GM18498 (cell line): ENCODE results near the gene PPARG.

Experiments used
- ATAC-seq: cut with Tn5 transposase; IDR thresholded peaks from one replicate; pipeline ENCODE4 v1.9.1; 2021; ENCODE audit warnings: mild to moderate bottlenecking, moderate library complexity; ENCODE audit not compliant: unreplicated experiment

Gene PPARG

DNA sequence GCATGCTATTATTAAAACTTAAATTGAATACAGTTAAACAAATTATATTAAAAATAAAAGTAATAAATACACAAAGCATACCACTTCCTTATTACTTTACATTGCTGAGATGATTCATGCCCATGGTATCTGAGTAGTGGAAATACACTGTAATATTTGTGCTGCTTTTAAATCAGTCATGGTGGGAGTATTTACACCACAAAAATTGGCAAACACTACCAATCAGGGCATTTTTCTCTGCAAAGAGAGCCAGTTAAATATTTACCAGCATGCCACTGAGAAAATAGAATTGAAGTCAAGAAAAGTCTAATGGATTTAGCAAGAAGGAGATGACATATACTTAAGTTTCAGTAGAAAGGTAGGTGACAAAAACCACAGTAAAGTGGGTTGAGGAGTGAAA, 19.6 kb downstream of the PPARG start:
- no peak for ATAC-seq

DNA sequence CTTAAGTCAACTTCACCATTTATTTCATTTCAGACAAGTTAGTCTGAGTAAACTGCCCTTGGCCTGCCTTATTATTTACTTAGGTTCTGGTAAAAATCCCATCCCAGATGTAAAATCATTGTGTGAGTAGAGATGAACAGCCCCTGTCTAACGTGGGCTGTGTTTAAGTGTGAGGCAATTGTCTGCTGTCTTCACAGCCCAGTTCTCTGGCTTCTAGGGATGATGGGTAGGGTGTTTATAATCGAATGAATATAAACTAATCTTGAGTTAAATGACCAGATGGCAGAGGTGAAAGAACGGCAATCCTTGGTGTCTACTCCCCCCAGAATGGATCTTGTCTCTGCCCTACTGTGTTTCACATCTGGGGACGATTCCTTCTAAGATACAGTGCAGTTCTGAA, 20.8 kb downstream of the PPARG start:
- ATAC-seq = no peak

DNA sequence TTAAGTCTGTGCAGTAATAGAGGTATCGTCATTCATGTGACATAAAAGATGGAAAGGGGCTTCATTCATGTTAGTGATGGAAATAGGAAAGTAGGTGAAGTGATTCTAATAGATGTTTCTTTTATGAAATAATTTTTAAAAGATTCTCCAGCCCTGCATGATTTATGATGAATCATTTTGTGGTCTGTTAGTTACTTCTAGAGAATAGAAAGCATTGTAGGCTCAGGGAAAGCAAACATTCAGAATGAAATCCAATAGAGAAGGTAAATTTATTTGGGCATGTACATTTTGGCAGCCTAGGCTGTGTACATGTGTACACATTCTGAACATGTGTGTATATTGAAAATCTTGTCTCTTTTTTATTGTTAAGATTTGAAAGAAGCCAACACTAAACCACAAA, 23.1 kb downstream of the PPARG start:
- no peak for ATAC-seq

DNA sequence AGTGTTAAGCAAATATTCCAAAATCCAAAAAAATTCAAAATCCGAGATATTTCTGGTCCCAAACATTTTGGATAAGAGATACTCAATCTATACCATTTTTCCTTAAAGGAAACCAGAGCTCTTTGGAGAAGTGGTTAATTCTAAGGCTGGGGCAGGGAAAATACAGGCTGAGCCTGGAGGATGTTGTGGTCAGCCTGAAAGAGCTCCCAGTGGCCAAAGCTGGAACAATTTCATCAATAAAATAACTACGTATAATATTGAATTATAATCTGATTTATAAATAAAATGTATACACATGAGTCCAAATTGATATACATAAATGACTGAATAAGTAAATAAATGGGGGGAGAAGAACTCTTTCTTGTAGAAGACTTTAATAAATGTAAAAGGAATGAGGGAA, 24.6 kb downstream of the PPARG start:
- no peak for ATAC-seq

DNA sequence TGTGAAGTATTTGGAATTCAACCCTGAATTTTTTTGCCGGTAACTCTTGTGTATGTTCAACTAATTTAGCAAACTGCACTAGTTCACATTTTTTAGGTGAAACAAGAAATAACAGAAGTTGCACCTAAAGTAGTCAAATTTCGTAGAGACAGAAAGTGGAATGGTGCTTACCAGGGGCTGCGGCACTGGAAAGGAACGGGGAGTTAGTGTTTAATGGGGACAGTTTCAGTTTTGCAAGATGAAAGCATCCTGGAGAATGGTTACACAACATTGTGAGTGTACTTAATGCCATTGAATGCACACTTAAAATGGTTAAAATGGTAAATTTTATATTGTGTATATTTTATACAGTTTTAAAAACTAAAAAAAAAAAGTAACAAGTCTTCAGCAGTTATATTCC, 27.4 kb downstream of the PPARG start:
- no peak for ATAC-seq

DNA sequence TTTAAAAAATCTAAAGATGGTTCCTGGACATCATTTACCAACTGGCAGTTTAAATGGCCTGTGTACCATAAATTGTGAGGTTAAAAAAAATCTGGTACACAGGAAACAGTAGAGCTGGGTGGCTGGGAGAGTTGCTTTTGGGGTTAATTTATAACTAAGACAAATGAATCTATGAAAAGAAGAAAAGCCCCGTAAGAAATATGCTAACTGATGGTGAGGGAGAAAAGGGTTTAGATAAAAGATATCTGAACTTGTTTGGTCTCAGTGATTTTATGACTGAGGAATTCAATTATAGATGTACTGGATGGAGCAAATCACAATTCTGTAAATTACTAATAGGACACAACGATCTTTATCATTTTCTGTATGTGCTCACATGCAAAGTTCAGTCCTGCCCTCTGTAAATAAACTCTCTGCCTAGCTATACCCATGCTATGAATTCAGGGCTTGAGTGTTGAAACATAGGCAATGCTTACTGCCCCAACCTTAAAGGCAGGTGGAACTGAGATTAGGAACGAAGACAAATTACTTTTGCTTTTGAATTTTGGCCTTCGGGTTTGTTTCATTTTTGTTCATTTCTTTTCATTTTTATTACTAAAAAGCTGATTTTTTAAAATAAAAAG, 28.0 kb downstream of the PPARG start:
- peak; percentile 82 for ATAC-seq

DNA sequence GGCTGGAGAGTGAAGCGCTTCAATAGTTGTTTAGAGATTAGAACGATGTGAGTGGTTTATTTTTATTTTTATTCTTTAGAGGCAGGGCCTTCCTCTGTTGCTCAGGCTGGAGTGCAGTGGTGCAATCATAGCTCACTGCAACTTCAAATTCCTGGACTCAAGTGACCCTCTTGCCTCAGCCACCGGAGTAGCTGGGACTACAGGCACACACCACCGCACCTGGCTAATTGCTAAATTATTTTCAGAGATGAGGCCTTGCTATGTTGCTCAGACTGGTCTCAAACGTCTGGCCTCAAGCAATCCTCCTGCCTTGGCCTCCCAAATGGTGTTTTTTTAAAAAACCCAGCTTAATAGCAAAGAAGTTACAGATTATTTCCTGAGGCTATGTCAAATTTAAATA, 29.0 kb downstream of the PPARG start:
- ATAC-seq = no peak

DNA sequence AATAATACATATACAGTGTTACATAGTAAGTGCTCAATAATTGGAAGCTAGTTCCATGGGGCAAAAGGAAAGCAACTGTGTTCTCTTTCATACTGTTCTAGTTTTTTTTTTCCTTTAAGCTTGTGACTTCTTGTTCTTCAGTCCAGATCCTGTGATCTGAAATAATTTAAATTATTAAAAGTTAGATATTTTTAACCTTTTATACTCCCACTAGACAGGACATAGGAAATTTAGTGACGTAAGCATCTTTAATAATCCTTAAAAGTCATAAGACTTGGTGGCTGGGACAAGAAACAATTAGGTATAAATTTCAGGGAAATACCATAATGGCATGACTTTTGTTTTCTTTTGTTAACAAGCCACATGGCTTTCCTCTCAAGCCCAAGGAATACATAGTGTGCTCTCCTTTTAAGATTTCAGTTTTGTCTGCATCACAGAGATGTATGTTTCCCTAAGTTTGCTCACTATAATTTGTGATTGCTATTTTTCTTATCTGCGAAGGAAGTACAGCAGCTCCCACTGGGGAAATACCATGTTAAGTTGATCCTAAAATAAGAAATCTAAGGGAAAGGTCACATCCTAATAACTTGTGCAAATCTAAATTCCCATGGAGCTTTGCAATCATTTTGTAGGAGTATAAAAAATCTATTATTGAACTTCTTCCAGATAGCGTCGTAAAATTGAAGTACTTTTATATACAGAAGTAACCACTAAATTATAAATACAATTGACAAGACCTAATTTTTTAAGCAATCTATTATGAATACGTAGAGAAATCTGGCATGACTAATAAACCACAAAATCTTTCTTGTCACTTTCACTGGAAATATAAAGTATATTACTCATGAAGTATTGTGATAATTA, 30.1 kb downstream of the PPARG start:
- no peak for ATAC-seq

DNA sequence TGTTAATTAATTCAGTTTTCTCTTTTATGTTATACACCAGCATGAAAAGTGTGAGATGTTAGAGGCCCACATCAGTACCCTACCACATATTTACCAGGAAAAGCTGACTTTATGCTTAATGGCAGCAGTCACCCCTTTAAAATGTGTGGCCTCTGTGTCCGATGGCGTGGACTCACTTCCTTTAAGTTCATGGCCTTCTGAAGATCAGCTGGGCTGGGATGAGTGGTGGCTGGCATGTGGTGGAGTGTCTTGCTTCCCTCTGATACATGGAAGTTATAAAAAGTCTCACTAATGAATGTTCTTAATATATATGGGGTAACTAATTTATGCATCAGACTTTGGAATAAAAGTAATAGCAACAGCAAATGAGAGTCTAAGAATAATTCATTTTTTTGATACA, 32.1 kb downstream of the PPARG start:
- ATAC-seq = no peak

DNA sequence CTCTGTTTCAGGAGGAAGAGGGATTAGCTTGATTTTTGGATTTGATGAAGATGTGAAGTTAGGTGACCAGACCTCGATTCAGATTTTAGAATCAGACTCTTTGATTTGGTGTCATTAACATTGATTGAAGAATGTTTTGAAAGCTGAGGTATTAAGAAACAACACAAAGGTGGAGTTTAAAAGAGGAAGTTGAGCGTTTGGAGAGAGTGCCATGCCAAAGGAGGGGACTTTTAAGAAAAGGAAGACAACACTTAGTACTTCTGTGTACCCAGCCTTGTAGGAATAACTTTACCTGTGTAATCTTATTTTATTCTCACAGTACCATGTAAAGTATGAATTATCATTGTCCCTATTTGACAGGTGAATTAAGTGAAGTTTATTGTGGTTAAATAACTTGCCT, 34.4 kb downstream of the PPARG start:
- no peak for ATAC-seq

DNA sequence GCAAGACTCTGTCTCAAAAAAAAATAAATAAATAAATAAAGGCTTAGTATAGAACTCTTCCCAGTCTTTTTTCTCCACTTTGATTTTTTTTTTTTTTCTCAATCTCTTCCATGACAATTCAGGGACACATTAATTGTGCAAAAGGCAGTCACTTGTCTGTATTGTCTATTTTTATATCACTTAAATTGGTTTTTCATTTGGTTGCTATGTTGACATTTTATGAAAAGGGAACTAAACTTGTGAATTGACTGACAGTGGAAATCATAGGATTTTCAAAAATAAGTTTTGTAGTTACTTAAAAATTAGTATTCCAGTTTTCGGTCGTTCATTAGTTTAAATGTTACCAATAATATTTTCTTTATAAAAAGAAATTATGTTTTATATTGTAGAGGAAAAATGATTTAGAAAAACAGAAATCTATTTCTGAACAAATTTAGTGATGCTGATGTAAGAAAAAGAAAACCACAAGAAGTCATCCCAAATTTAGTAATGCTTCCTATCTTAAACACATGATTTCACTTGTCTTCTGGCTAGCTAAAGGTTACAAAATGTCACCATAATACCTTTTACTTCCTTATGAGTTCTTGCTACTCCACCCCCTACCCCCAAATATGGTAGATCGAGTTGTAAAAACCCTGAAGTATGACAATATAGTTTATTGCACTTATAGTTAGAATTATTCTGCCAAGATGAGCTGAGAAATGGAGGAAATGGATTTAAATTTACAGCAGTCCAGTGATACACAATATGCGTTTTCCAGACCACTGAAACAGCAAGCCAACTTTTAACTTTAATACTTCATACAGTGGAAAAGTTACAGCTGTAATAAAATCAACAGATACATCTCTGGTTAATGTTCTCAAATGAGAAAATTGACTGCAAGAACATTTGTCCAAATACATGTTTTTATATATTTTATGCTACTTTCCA, 37.0 kb downstream of the PPARG start:
- ATAC-seq = no peak

DNA sequence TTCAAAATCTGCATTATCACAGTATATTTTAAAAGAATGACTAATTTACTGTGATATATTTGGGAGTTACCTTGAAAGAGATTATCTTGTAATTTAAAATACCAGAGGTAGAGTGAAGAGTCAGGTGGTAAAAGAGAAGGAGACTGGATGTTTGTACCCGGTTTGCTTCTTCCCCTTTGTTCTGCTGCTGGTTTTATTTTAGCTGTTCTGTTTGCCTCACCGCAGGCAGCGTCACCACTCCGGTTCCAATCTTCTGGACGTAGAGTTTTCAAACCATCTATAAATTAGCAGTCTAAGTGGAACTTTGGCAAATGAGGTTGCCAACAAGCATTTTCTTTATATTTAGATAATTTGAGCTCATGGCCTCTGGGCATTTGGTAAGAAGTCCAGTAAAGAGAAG, 38.2 kb downstream of the PPARG start:
- no peak for ATAC-seq

DNA sequence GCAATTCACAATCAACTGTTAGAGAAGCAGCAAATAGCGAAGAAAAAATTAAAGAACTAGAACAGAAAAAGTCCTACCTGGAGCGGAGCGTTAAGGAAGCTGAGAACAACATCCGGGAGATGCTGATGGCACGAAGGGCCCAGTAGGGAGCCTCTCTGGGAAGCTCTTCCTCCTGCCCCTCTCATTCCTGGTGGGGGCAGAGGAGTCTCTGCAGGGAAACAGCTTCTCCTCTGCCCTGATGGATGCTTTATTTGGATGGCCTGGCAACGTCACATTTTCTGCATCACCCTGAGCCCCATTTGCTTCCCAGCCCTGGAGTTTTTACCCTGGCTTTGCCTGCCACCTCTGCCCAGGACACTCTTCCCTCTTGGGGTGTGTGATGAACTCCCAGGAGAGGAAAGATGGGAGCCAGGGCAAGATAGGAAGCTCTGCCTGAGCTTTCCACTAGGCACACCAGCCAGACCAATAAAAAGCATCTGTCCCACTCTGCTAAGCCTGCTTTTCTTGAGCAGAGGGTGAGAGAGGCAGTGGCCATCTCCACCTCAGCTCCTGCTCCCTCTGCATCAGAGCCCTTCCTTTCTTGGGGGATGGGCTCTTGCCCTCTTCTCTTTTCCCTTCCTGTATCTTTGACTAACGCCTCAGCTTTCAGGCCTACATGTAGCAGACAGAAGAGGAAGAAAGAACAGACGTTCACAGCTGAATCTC, 39.4 kb downstream of the PPARG start:
- ATAC-seq = no peak

DNA sequence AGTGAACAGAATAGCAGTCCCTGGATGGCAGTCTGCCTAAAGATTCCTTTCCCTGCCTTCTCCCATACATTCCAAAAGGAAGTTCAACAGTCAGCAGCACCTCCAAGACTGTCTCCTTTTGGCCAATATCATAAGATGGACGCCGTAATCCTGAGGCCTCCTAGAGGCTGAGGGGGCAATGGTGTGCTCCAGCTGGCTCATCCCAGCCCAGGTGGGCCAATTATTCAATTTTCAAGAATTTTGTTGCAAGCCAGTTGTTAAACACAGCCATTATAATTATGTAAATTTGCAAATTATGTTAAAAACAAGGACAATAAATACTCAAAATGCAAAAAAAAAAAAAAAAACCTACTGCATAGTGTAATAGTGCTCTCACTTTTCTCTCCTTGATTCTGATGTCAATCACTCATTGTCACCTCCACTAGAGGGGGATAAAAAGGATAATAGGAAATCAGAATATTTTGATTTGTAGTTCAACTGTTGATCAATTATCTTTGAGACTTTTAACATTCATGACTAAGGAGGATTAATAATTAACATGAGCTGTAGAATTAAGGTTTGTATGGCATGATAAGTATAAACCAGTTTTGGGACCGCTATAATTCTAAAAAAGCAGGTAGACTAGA, 40.1 kb downstream of the PPARG start:
- ATAC-seq = no peak

DNA sequence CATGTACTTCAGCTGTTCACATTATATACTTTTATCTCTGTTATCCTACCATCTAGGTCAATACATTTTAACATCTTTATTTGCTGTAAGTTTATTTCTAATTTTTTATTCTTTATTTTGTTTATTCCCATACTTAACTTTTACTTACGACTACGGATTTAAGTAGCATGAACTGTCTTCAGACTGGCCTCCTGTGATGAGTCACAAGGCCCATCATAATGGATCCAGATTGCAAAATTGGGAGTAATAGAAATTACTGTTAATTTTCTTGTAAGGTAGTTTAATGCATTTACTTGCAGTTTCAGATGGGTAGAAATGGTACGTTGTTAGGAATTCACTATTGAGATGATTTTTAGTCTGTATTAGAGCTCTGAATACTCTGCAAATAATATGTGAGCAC, 45.9 kb downstream of the PPARG start:
- no peak for ATAC-seq

DNA sequence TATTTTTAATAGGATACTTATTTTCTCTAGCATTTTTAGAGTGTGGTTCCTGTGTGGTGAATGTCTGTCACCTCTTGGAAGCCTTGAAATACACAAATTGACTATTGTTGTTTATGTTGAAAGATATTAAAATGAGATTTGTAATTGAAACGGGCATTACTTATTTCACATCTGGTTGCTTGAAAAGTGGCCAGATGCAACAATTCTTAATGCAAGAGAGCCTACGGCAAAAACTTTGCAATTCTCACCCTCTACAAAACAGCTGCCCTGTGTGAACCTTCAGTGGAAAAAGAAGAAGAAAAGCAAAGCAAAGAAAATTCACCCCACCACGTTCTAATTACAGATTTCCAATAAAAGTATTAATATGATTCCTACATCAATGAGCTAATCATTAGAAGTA, 46.6 kb downstream of the PPARG start:
- ATAC-seq = no peak

DNA sequence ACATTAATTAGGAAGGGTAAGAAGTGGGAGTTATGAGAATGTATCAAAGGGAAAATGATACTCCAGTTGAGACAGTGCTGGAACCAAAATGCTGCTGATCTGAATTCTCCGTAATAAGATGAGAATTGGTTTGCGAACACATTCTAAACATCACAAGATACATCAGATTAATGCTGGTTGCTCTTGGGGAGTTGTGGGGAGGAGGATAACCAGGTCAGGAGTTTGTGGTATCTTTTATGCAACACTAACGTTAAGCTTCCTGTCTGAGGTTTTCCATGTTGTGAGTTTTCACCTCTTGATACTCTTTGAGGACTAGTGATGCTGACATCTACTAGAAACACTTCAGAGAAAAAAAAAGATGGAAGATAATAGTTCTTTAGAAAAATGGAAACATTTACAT, 47.2 kb downstream of the PPARG start:
- no peak for ATAC-seq

DNA sequence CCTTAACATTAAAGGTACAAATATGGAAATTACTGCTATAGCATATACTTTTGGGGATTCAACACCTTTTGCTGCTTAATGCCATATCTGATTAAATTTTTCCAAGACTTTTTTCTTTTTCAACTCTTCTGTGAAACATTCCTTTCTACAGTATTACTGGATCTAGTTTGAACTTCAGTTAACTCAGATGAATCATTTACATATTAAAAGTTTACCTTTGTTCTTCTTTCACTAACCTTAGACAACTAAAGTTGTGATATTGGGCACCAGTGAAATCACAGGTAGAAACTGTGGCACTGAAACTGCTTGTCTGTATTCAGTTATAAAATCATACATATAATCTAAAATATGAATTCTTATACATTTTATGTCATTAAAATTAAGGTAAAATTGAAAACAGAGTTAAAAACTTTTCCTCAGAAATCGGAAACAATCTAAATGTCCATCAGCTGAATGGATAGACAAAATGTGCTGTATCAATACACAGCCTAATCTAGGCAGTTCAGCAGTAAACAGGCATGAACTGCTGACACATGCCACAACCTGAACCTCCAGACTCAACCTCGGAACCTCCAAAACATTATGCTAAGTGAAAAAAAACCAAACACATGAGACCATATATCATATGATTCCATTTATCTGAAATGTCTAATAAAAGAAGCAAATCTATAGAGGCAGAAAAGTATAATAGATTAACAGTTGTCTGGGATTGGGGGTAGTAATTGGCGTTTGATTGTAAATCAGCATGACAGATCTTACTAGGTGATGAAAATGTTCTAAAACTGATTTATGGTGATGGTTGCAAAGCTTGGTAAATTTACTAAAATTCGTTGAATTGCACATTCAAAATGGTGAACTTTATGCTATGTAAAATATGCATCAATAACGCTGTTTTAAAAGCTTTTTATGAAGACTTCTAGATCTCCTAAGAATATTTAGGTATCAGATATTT, 50.0 kb downstream of the PPARG start:
- ATAC-seq = no peak

DNA sequence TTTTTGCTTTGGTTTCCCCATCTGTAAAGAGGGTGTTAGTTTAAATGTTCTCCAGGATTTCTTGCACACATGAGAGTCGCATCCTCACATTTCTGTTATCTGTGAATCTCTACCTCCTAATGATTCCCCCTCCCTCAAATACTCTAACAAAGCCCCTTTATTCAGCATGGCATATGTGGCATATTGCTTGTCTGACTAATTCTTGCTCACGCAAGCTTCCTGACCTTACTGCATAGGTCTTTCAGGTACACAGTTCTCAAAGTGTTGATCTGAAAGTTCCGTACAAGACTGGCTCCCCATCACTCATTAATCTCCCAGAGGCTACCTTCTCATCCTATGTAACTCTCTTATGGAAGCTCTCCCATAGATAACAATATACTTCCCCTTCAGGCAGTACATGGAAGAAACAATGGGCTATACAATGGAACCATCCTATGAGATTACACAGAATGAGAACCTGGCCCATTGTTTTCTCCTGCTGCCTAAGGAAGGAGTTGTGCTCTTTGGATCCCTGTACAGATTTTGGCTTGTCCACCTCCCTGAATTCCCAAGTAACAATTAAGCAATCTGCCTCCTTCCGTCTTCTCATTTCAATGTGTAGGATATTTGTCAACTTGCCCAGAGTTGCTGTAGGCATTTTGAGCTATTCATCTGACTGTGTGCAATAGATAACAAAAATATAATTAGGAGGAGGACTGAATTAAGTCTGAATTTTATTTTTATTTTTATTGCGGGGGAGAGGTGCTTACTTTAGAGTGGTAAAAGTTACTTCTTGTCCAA, 51.0 kb downstream of the PPARG start:
- ATAC-seq = no peak
